ENCODE measurements around the gene RAB5A. TPM values are rescaled to one million over a fixed set of nuclear protein-coding genes. Genes with fewer than 3 reads are reported as not detected.
"Not testable (repeated sequence)": the region's sequence is repeated elsewhere in the genome, so short reads cannot be mapped to it uniquely, and the experiment has no call there.

The RAB5A gene
- total RNA-seq, 1 donor from 2014 or later = 81.6 TPM

- no peak for DNase-seq
Observed at GRCh38 chr3:20028905-20029331, 82.0 kb downstream of the RAB5A start.

- DNase-seq = not testable (repeated sequence)
Observed at GRCh38 chr3:20031939-20032338, 85.0 kb downstream of the RAB5A start.

Small RNA genes within 50 kb of the gene (small RNA-seq; reads per million reads assigned to genes)
- gene RNU4-85P (ENCODE audit: low replicate concordance) (not detected), gene RPL39P18 (ENCODE audit: low replicate concordance) (not detected)

Other genes with a start within 250 kb of the RAB5A start
- 0.79 TPM for gene EFHB, start 12.9 kb upstream of the RAB5A start, total RNA-seq
- not detected for gene PP2D1, start 65.2 kb downstream of the RAB5A start, total RNA-seq
- 24.7 TPM for gene KAT2B, start 93.3 kb downstream of the RAB5A start, total RNA-seq
- 4.4 TPM for gene SGO1, start 239.1 kb downstream of the RAB5A start, total RNA-seq

All from skin of body (tissue), 3 donors.